HG02678 (cell line): ENCODE data around the gene REEP6.

Experiments
- ATAC-seq: cut with Tn5 transposase; IDR thresholded peaks from one replicate; pipeline ENCODE4 v1.9.1; 2021; ENCODE audit warnings: mild to moderate bottlenecking, moderate library complexity; ENCODE audit not compliant: unreplicated experiment

REEP6 gene

GRCh38 chr19:1540365-1540925 lies 49.5 kb downstream of the REEP6 start:
- ATAC-seq, result no peak
